GM18499 (cell line): ENCODE data around the gene NCAN.

Experiments used
- ATAC-seq: cut with Tn5 transposase; IDR thresholded peaks from one replicate; pipeline ENCODE4 v1.9.1; 2021; ENCODE audit warnings: moderate number of reproducible peaks; ENCODE audit not compliant: insufficient read depth, unreplicated experiment

Gene NCAN

GRCh38 chr19:19258589-19259338, 47.0 kb downstream of the NCAN start:
- no peak for ATAC-seq

GRCh38 chr19:19259741-19260140, 48.0 kb downstream of the NCAN start:
- ATAC-seq: no peak

DNA sequence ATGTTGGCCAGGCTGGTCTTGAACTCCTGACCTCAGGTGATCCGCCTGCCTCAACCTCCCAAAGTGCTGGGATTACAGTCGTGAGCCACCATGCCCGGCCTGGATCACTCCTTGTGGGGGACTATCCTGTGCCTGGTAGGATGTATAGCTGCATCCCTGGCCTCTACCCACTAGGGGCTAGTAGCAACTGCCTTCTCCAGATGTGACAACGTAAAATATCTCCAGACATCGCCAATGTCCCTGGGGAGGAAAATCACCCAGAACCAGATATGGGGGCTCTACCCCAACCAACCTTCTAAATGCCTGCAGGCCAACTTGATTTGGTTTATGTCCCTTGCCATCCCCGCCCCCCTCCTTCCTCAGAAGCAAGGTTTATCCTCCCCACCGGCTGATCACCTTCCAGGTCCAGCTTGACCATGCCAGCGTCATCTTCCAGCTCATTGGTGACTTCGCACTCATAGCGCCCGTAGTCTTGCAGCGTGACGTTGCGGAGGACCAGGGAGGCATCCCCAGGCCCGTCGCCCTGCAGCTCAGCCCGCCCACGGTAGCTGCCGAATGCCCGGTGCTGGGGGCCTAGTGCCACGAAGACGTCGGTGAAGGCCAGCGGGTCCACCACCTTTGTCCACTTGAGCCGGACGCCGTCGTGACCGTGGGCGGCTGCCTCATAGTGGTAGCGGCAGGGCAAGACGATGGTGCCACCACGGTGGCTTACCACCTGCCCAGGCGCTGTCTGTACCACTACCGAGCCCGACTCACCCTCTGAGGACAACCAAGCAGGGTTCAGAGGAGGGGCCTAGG, 48.9 kb downstream of the NCAN start:
- no peak for ATAC-seq

GRCh38 chr19:19261350-19262189, 49.8 kb downstream of the NCAN start:
- no peak for ATAC-seq

DNA sequence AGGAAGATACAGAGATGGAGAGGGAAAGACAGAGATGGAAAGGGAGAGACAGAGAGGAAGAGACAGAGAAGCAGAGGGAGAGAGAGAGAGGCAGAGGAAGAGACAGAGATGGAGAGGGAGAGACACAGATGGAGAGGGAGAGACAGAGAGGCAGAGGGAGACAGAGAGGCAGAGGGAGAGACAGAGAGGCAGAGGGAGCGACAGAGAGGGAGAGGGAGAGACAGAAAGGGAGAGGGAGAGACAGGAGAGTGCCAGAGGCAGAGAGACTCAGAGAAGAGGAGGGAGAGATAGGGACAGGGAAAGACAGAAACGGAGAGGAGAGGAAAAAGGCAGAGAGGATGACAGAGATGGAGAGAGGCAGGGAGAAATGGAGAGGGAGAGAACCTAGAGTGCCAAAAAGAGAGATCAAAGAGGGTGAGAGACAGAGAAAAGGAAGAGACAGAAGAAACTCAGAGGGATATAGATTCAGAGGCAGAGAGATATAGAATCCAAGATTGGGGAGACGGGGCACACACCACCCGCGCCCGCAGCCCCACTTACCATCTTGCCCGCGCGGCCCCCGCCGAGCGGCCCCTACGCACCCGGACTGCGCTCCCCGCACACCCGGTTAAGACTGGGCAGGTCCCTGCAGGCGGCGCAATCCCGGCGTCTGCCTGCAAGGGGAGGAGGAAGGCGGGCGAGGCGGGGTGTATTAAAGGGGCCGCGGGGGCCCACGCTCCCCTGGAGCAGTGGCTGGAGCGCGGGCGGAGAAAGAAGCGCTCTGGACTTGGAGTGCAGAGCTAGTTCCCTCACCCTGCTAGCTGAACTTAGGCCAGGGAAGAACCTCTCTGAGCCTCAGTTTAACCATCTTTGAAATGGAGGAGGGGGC, 50.7 kb downstream of the NCAN start:
- no peak for ATAC-seq

GRCh38 chr19:19263886-19264487, 52.2 kb downstream of the NCAN start:
- ATAC-seq: no peak

DNA sequence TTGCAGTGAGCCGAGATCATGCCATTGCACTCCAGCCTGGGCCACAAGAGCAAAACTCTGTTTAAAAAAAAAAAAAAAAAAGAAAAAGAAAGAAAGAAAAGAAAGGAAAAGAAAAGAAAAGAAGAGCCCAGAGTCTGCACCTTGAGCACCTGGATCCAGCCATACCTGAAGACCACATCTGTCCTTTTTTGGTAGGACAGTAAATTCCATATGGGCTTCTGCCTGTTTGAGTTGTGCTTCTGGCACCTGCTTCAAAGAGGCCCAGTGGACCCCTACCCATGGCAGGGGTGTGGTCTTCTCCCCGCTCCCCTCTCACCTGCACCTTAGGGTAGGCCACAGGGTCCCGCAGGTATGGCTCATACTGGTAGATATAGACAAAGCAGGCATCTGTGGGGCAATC, 55.5 kb downstream of the NCAN start:
- ATAC-seq: no peak

DNA sequence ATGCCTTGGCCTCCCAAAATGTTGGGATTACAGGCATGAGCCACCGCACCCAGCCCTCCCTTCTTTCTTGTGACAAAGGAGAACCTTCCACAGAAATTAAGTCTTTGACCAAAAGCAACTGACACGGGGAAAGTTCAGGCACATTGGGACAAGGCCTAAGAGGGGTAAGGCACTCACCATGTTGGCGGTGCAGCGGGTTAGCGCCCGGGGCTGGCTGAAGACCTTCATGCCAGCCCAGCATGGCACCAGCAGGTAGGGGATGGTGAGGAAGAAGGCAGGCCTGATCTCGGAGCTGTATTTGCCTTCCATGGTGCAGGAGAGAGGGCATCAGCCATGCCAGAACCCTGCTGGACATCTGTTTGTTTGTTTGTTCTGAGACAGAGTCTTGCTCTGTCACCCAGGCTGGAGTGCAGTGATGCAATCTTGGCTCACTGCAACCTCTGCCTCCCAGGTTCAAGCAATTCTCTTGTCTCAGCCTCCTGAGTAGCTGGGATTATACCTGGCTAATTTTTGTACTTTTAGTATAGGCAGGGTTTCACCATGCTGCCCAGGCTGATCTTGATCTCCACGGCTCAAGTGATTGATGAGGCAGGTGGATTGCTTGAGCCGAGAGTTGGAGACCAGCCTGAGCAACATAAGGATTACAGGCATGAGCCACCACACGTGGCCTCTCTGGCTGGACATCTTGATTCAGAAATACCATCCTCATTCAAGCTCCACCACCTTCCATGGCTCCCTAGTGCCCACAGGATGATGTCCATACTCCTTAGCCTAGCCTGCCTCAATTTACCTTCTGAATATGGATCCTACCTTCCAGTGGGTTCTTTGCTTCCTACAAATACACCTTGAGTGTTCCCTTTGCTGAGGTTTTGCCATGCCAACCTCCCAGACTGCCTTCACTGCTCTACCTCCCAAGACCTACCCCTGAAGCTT, 57.0 kb downstream of the NCAN start:
- no peak for ATAC-seq

DNA sequence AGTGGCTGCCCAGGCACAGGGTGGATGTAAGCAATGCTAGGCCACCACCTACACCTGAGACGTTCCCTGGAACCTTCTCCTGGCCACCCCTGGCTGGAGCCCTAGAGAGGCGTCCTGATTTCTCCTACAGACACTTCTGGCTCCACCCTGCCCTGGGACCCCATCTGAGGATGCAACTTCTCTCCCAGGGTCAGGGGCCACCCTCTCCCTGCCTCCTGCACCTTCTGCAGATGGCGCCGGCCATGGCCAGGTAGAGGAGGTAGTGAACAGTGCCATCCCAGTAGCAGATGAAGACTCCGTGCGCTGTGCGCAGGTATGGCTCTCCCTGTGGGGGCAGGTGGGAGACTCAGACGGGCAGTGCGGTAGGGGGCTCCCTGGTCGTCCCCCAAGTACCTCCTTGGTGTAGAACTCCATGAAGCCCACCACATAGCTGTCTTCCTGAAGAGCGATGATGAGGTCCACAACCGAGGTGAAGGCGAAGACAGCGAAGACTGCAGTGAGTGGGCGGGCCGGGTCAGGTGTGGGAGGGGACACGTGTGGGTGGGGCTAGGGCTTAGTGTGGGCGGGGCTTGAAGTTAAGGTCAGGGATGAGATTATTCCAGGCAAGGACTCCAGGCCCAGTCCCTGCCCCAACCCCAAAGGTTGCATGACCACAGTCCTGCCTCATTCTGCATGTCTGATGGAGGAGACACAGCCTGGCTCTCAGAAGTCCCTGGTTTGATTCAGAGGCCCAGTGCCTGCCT, 58.4 kb downstream of the NCAN start:
- ATAC-seq: no peak

DNA sequence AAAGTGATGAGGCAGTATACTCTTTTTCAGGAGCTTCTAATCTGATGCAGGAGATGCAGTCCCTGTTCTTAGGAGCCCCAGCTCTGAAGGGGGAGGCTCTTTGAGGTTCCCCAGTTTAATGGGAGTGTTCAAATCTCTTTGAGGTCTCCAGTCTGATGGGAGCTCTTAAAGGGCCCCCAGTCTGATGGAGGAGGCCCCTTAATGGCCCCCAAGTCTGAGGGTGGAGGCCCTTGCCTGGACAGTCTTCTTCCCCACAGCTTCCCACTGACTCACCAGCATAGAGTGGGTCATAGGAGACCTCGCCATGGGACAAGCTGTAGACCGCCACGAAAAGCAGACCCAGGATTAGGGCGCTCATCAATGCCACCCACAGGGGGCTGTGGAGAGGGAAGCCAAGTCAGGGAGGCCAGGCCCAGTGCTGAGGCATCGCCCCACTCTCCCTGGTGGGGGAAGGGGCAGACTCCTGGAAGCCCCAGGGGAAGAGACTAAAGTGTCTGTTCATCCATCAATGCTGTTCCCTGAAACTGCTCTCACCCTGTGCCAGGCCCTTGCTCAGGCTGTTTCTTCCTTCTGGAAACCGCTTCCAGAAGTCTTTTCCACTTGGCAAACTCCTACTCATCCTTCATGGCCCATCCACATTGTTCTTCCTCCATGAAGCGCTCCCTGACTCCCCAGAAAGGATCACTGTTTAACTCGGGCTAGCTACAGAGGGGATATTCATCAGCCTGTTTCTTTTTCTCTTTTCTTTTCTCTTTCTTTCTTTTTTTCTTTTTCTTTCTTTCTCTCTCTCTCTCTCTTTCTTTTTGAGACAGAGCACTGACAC, 59.2 kb downstream of the NCAN start:
- no peak for ATAC-seq

GRCh38 chr19:19271828-19272599, 60.3 kb downstream of the NCAN start:
- ATAC-seq: no peak

DNA sequence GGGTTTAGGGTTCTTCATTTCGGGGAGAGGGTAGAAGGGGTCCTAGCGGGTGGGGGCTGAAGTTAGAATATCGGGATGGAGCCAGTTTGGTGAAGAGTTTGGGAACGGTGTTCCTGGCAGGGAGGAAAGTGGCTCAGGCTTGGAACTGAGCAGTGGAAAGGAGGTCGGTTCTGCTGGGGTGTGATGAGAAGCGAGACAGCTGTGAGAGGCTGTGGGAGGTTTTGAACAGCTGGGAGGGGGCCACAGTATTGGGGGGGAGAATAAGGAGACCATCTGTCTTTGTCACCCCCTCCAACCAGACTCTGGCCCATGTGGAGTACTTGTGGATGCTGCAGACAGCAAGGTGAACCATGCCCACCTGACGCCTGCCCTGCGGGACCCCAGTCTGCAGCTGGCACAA, 62.4 kb downstream of the NCAN start:
- ATAC-seq: no peak

DNA sequence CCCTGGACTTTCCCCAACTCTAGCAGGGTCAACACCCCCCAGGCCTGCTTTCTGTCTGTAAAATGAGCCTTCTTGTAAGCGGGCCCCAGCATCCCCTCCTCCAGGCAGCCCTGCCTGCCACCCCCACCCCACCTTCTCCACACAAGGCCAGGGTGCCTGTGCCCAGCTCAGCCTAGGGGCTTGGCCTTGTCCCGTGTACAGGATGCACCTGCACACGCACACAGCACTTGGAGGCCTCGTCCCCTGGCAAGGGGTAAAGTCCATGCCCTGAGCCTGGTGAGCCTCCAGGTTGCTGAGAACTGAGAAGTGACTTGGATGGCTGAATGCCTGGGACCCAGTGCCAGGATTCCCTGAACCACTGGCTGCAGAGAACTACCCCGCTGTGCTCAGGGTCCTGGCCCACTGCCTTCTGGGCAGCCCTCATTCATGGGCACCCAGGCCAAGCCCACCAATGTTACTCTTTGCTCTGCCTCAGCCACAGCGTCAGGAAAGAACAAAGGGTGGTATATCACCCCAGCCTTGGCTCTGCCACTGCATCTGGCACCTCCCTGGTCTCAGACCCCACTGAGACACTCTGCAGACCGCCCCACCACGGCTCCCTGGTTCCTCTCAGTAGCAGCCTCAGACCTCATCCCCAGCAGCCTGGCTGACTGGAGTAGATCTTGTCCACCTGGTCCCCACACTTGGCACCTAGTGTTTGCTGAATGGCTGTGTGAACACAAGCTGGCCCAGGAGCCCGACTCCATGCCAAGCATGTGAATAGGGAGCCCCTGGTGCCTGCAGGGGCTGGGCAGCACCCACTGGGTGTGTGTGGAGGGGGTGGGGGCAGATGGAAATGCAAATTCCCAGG, 63.2 kb downstream of the NCAN start:
- no peak for ATAC-seq

DNA sequence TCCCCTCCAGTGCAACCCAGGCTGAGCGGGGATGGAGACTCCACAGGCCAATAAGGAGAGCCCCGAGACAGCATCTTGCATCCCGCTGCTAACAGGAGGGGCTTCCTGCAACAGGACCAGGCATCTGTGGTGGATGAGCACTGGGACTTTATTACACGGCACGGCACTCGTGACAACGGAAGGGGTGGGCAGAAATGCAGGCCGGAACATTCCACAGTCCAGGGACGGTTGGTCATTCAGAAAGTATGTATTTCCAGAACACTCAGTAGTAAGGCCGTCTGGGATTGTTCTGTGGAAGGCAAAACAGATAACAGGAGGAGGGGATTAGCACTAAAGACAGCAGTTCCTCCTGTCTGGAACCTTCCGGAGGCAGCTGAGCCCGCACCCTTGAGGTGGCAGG, 64.6 kb downstream of the NCAN start:
- no peak for ATAC-seq

DNA sequence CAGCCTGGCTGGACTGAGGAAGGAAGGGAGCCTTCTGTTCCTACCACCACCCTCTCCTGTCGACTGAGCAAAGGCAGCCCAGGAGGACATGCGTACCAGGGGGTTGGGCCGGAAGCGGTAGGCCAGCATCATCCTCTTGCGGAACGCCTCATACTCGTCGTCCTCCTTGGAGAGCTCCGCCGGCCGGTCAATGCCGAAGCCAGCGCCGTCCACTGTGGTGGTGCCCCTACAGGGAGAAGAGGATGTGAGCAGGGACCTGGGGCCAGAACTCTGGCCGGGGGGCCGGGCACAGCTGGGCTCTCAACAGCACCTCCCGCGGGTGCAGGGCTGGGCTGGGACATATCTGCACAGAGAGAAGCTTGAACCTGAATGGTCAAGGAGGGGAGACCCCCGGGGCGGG, 65.1 kb downstream of the NCAN start:
- no peak for ATAC-seq
